Uterus (tissue), 4 donors: ENCODE data around the gene CNTNAP5. TPM values are rescaled to one million over a fixed set of nuclear protein-coding genes. Genes with fewer than 3 reads are reported as not detected.

Experiments
- DNase-seq, 2 donors: peaks; one replicate each; pipeline ENCODE4 v3.0.0-alpha.2; 2019 to 2020
- H3K27ac ChIP-seq, 2 donors: fragments of 200-600 bp; sonication (generic); 1 replicate in 1 of 2; 2 replicates in 1 of 2; pipeline ENCODE4 v1.5.1; 2016 to 2018
- H3K27me3 ChIP-seq, 2 donors: fragments of 200-600 bp; sonication (generic); one replicate each; pipeline ENCODE4 v1.5.1; 2018 to 2019; ENCODE audit warnings: control low read depth in 1 of 2
- H3K36me3 ChIP-seq, 2 donors: fragments of 200-600 bp; sonication (generic); one replicate each; pipeline ENCODE4 v1.5.1; 2019; ENCODE audit warnings: control low read depth in 1 of 2
- H3K4me1 ChIP-seq, 2 donors: fragments of 200-600 bp; sonication (generic); one replicate each; pipeline ENCODE4 v1.5.1; 2018 to 2019; ENCODE audit warnings: control low read depth in 1 of 2
- H3K4me3 ChIP-seq, 2 donors: fragments of 200-600 bp; sonication (generic); 1 replicate in 1 of 2; 2 replicates in 1 of 2; pipeline ENCODE4 v1.5.1; 2018 to 2019; ENCODE audit warnings: mild to moderate bottlenecking in 1 of 2
- H3K9me3 ChIP-seq, 2 donors: fragments of 200-600 bp; sonication (generic); one replicate each; pipeline ENCODE4 v1.5.1; 2019; ENCODE audit warnings: control low read depth in 1 of 2
- POLR2A ChIP-seq, 2 donors: fragments of 450-650 bp; IDR thresholded peaks; one replicate each; pipeline ENCODE4 v1.6.1; 2016; ENCODE audit warnings: antibody characterized with exemption in 2 of 2, mild to moderate bottlenecking in 1 of 2, moderate library complexity in 1 of 2
- intact Hi-C: fragments of 100-400 bp; cut with DNase I; formaldehyde crosslinking; loops from one replicate; pipeline ENCODE4 v1.15.1; 2023; ENCODE audit warnings: low total_unique reads
- total RNA-seq, 4 donors: library from RNA; depleted of rRNA in 3 of 4; stranded (reverse); fragments of >200 nt in 3 of 4; gene quantifications; one replicate each; pipeline versions ENCODE4 v1.1.0 to v1.2.4, GENCODE V29; 2014 to 2023
- TF ChIP-seq, protein P1 (sequence below), 4 experiments: fragments of 200-600 bp in 2 of 4; fragments of 450-650 bp in 2 of 4; sonication (generic) in 2 of 4; IDR thresholded peaks; one replicate each; pipeline ENCODE4 v1.5.1; 2016 to 2019; ENCODE audit warnings: antibody characterized with exemption in 4 of 4, mild to moderate bottlenecking in 2 of 4, moderate library complexity in 1 of 4
- donor health status: DM: yes; HTN: yes; CAD: no.

The CNTNAP5 gene
- total RNA-seq, 4 donors from 2014 or later = 1.4 TPM; not detected in 3

DNA sequence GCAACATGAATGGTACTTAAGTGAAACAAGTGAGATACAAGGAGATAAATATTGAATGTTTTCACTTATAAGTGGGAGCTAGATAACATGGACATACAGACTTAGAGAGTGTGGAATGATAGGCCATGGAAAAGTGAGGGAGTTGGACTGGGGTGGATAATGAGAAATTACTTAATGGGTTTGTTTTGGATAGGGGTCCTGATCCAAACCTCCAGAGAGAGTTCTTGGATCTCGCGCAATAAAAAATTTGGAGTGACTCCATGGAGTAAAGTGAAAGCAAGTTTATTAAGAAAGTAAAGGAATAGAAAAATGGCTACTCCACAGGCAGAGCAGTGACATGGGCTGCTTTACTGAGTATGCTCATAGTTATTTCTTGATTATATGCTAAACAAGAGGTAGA lies 508.9 kb downstream of the CNTNAP5 start:
- intact Hi-C loops = no loop called here
- TF ChIP-seq, protein P1, sequence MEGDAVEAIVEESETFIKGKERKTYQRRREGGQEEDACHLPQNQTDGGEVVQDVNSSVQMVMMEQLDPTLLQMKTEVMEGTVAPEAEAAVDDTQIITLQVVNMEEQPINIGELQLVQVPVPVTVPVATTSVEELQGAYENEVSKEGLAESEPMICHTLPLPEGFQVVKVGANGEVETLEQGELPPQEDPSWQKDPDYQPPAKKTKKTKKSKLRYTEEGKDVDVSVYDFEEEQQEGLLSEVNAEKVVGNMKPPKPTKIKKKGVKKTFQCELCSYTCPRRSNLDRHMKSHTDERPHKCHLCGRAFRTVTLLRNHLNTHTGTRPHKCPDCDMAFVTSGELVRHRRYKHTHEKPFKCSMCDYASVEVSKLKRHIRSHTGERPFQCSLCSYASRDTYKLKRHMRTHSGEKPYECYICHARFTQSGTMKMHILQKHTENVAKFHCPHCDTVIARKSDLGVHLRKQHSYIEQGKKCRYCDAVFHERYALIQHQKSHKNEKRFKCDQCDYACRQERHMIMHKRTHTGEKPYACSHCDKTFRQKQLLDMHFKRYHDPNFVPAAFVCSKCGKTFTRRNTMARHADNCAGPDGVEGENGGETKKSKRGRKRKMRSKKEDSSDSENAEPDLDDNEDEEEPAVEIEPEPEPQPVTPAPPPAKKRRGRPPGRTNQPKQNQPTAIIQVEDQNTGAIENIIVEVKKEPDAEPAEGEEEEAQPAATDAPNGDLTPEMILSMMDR (IDR thresholded peaks at IDR 0.05) = no peak
- TF ChIP-seq POLR2A (IDR thresholded peaks at IDR 0.05) = no peak
- no peak overlapping the region for H3K4me3 ChIP-seq

DNA sequence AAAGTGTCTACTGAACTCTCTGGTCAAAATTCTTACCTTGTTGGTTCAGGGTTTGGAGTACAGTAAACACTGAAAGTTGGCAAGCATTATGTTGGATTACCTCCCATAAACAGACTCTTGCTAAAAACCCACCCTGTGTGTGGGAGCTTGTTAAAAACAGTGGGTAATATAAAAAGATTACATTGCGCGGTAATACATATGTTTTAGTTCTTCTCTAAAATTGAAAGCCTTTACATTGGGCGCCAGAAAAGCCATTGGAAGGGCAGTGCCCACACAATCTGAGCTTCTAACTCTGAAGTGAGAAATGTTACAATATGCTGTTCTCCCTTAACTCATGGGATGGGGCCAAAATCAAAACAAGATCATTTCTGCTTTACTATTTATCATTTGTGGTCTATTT lies 510.7 kb downstream of the CNTNAP5 start:
- intact Hi-C loops = no loop called here
- no peaks in the 10 kb centered on the region for H3K27me3 ChIP-seq
- no peaks in the 10 kb centered on the region for H3K36me3 ChIP-seq
- TF ChIP-seq POLR2A (IDR thresholded peaks at IDR 0.05) = no peak
- TF ChIP-seq, protein P1 (IDR thresholded peaks at IDR 0.05) = no peak
- H3K9me3 ChIP-seq = no peaks in the 10 kb centered on the region
- H3K4me3 ChIP-seq = no peak overlapping the region
- DNase-seq = no peak
- H3K4me1 ChIP-seq = no peaks in the 10 kb centered on the region
- H3K27ac ChIP-seq = no peak overlapping the region

More for the DNA sequence above, 508.9 kb downstream of the CNTNAP5 start:
- Histone ChIP-seq H3K27ac (no peak overlapping the region), H3K4me1 (no peaks in the 10 kb centered on the region), H3K9me3 (no peaks in the 10 kb centered on the region), H3K36me3 (no peaks in the 10 kb centered on the region), H3K27me3 (no peaks in the 10 kb centered on the region)
- DNase-seq = no peak

DNA sequence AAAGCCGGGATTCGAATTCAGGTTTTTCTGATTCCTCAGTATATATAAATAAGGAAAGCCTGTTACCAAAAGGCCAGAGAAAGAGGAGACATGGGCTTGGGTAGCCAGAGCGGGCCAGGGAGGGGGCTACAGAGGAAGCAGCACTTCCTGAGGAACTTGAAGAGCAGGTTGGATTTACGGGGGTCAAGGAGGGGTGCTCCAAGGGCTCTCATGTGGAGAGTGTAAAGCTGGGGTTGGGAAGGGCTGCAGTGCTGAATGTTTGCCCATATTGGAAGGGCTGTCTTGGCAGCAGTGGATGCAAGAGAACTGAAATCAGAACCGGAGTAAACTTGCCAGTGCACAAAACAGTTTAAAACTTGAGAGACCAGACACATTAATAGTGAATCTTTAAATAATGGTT lies 511.5 kb downstream of the CNTNAP5 start:
- intact Hi-C loops = no loop called here
- no peak for DNase-seq
- Histone ChIP-seq H3K27me3 (no peaks in the 10 kb centered on the region), H3K4me3 (no peak overlapping the region), H3K4me1 (no peaks in the 10 kb centered on the region), H3K27ac (no peak overlapping the region), H3K9me3 (no peaks in the 10 kb centered on the region), H3K36me3 (no peaks in the 10 kb centered on the region)
- TF ChIP-seq, protein P1 (IDR thresholded peaks at IDR 0.05) = no peak
- TF ChIP-seq POLR2A (IDR thresholded peaks at IDR 0.05) = no peak

DNA sequence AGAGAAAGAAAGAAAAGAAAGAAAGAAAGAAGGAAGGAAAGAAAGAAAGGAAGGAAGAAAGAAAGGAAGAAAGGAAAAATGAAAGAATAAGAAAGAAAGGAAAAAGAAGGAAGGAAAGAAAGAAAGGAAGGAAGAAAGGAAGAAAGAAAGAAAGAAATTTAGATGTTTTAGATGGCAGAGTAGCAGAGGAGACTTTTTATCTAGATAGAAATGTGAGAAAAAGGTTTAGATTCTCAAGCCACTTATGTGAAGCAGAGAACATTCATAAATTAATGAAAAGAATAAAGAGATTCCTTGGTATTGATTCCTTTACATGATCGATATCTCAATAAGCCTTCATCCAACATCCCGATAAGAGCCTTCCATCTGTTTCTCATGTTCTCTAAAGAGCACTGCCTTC lies 513.5 kb downstream of the CNTNAP5 start:
- intact Hi-C loops = no loop called here
- no peak overlapping the region for H3K27ac ChIP-seq
- H3K9me3 ChIP-seq = no peaks in the 10 kb centered on the region
- H3K27me3 ChIP-seq = no peaks in the 10 kb centered on the region
- DNase-seq = no peak
- H3K4me1 ChIP-seq = no peaks in the 10 kb centered on the region
- H3K4me3 ChIP-seq = no peak overlapping the region
- no peaks in the 10 kb centered on the region for H3K36me3 ChIP-seq
- no peak for TF ChIP-seq POLR2A (IDR thresholded peaks at IDR 0.05)
- TF ChIP-seq, protein P1 (IDR thresholded peaks at IDR 0.05) = no peak

DNA sequence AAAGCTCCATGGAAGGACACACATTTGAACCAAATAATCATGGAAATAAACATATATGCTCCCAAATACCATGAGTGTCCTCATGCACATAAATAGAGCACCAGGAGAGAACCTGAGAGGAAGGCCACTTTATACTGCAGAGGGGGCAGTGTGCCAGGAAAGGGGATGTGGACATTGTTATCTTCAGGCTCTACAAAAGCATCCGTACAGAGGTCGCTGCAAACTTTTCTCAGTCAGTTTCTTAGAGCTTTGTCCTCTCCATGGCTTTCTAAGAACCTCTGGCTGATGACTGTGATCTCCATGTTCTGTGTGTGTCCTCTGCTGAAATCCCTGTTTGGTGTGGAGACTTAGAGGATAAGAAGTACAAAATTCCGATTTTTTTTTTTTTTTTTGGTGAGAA lies 515.7 kb downstream of the CNTNAP5 start:
- Histone ChIP-seq H3K36me3 (no peaks in the 10 kb centered on the region), H3K4me1 (no peaks in the 10 kb centered on the region), H3K4me3 (no peak overlapping the region), H3K9me3 (no peaks in the 10 kb centered on the region), H3K27me3 (no peaks in the 10 kb centered on the region), H3K27ac (no peak overlapping the region)
- intact Hi-C loops = no loop called here
- TF ChIP-seq POLR2A (IDR thresholded peaks at IDR 0.05) = no peak
- TF ChIP-seq, protein P1 (IDR thresholded peaks at IDR 0.05) = no peak
- DNase-seq = no peak
